Measurements from ENCODE around the gene CLEC16A.

CLEC16A gene

GRCh38 chr16:11179574-11179973 lies 235.2 kb downstream of the CLEC16A start:
- DNase-seq (no peak), ATAC-seq (no peak)
- Mint-ChIP-seq H3K27ac (peak overlapping the region; percentile 22), H3K4me3 (no peak overlapping the region), H3K9me3 (peaks cover 2% of the 10 kb centered on the region), H3K36me3 (ENCODE audit: low read depth) (peaks cover 25% of the 10 kb centered on the region), H3K27me3 (no peaks in the 10 kb centered on the region), H3K4me1 (peaks cover 82% of the 10 kb centered on the region)

DNA sequence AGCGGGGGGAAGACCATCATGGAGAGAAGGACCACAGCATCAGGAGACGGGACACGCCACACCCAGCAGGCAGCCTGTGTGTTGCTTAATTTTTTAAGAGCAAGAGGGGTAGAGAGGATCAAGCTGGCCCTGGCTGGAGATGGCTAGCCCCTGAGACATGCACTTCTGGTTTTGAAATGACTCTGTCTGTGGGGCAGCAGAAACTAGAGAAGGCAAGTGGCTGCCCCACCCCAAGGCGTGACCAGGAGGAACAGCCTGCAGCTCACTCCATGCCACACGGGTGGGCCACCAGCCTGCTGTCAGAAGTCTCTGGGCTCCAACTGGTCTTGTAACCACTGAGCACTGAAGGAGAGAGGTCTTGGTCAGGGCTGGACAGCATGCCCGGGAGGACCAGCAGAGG lies 236.1 kb downstream of the CLEC16A start:
- no peaks in the 10 kb centered on the region for H3K9me3 Mint-ChIP-seq
- ATAC-seq = no peak

DNA sequence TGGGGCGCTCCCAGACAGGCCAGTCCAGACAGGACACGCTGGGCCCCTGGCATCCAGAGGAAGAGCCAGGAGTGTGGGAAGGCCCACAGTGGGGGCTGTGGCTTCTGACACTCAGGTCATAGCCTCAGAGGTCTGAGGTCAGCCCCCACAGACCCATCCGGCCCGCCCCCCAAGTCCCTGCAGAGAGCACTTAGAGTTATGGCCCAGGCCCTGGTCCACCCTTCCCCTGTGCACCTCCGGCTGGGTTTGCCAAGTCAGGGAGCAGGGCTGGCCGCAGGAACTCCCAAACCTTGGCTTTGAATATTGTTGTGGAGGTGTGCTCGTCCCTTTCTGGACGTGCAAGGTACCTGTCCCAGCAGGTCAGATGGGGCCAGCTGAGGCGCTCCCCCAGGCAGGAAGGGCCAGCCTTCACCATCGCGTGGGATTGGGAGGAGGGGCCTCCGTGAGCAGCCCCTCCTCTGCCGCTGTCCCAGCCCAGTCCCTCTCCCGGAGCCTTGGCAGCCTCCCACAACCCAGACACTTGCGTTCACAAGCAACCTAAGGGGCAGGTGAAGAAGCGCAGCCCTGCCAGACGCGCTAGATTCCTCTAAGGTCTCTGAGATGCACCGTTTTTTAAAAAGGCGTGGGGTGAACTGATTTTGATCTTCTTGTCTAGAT lies 237.0 kb downstream of the CLEC16A start:
- DNase-seq (no peak), ATAC-seq (no peak)
- H3K4me1 Mint-ChIP-seq = peaks cover 75% of the 10 kb centered on the region
- no peaks in the 10 kb centered on the region for H3K9me3 Mint-ChIP-seq
- H3K4me3 Mint-ChIP-seq = no peak overlapping the region
- peaks cover 17% of the 10 kb centered on the region for H3K36me3 Mint-ChIP-seq (ENCODE audit: low read depth)
- peak overlapping the region; percentile 88 for H3K27ac Mint-ChIP-seq
- H3K27me3 Mint-ChIP-seq = no peaks in the 10 kb centered on the region

More for the DNA sequence above, 236.1 kb downstream of the CLEC16A start:
- H3K27ac Mint-ChIP-seq = peak overlapping the region; percentile 58
- no peak for DNase-seq
- peak overlapping the region; percentile 59 for H3K4me3 Mint-ChIP-seq
- H3K27me3 Mint-ChIP-seq = no peaks in the 10 kb centered on the region
- H3K4me1 Mint-ChIP-seq = peaks cover 80% of the 10 kb centered on the region
- H3K36me3 Mint-ChIP-seq (ENCODE audit: low read depth) = peaks cover 17% of the 10 kb centered on the region

- Mint-ChIP-seq H3K4me1 (peaks cover 70% of the 10 kb centered on the region), H3K27me3 (no peaks in the 10 kb centered on the region), H3K4me3 (no peak overlapping the region), H3K9me3 (no peaks in the 10 kb centered on the region), H3K27ac (peak overlapping the region; percentile 88), H3K36me3 (ENCODE audit: low read depth) (peaks cover 17% of the 10 kb centered on the region)
- peak; percentile 50 for DNase-seq
- peak; percentile 57 for ATAC-seq
Measured at GRCh38 chr16:11181899-11182279, 237.5 kb downstream of the CLEC16A start.

DNA sequence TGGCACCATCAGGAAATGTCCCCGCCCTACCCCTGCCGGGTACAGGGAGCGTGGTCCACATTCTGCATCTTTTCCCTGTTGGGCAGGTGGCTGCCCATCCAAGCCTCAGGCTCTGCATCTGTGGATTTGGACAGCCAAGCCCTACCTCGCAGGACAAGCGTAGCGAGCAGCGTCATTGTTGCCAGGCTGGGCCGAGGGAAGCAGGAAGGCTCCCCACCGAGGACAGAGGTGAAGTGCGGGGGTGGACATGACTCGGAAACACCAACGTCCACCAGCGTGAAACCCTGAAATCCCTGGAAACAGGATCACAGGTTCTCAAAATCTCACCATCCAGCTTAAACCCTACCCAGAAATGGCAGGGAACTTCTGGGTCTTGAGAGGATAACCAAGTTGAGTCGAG lies 238.0 kb downstream of the CLEC16A start:
- H3K9me3 Mint-ChIP-seq = no peaks in the 10 kb centered on the region
- peaks cover 68% of the 10 kb centered on the region for H3K4me1 Mint-ChIP-seq
- peaks cover 17% of the 10 kb centered on the region for H3K36me3 Mint-ChIP-seq (ENCODE audit: low read depth)
- H3K27me3 Mint-ChIP-seq = no peaks in the 10 kb centered on the region
- DNase-seq (no peak), ATAC-seq (no peak)
- peak overlapping the region; percentile 88 for H3K27ac Mint-ChIP-seq
- H3K4me3 Mint-ChIP-seq = no peak overlapping the region

GRCh38 chr16:11183035-11183812 lies 238.9 kb downstream of the CLEC16A start:
- H3K27ac Mint-ChIP-seq = peak overlapping the region; percentile 72
- peaks cover 17% of the 10 kb centered on the region for H3K36me3 Mint-ChIP-seq (ENCODE audit: low read depth)
- no peaks in the 10 kb centered on the region for H3K27me3 Mint-ChIP-seq
- peaks cover 65% of the 10 kb centered on the region for H3K4me1 Mint-ChIP-seq
- DNase-seq (peak; percentile 36), ATAC-seq (peak; percentile 25)
- H3K9me3 Mint-ChIP-seq = no peaks in the 10 kb centered on the region
- no peak overlapping the region for H3K4me3 Mint-ChIP-seq

- no peak overlapping the region for H3K4me3 Mint-ChIP-seq
- no peaks in the 10 kb centered on the region for H3K9me3 Mint-ChIP-seq
- ATAC-seq = no peak
- no peak for DNase-seq
- H3K27me3 Mint-ChIP-seq = no peaks in the 10 kb centered on the region
- peaks cover 17% of the 10 kb centered on the region for H3K36me3 Mint-ChIP-seq (ENCODE audit: low read depth)
- peak overlapping the region; percentile 72 for H3K27ac Mint-ChIP-seq
- H3K4me1 Mint-ChIP-seq = peaks cover 61% of the 10 kb centered on the region
Measured at GRCh38 chr16:11183951-11184350, 239.6 kb downstream of the CLEC16A start.

- peaks cover 4% of the 10 kb centered on the region for H3K36me3 Mint-ChIP-seq (ENCODE audit: low read depth)
- H3K4me3 Mint-ChIP-seq = no peak overlapping the region
- H3K27ac Mint-ChIP-seq = peak overlapping the region; percentile 5
- ATAC-seq = no peak
- peaks cover 48% of the 10 kb centered on the region for H3K4me1 Mint-ChIP-seq
- H3K27me3 Mint-ChIP-seq = no peaks in the 10 kb centered on the region
- DNase-seq = no peak
- H3K9me3 Mint-ChIP-seq = no peaks in the 10 kb centered on the region
Measured at GRCh38 chr16:11187522-11188023, 243.2 kb downstream of the CLEC16A start.

DNA sequence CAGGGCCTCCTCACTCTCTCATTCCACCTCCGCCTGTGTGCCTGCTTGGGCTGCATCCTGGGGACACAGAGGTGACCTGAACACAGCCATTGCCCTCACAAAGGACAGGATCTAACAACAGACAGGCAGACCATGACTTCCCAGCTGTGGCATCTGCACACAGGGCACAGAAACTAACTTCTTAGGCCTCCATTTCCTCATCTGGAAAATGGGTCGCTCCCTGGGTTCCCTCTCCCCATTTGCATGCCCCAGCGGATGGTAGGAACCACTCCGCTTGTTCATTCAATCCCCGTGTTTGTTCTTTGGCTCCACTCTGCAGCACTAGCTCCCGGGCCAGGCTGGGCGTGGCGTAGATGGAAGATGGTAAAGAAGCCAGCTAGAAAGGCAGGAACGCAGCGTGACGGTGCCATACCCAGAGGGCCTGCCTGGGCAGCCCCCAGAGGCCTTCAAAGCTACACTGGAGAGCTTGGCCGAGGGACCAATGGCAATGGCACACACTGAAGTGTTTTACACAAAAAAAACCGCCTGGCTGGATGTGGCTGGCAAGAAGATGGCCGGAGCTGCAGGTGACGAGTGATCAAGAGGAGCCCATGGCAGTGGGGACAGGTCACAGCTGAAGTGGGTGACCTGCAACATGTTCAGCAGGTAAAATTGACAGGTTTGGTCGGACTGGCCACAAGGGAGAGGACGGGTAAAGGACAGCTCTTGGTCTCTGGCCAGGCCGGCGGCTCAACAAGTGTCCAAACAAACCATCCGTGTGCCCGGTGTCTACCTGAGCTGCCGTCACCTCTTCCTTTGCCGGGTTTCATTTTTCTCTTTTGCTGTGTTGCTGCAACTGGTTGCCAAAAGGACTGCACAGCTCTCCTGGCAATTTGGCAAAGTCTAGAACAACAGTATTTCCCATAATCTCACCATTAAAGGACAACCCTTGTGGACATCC lies 244.7 kb downstream of the CLEC16A start:
- Mint-ChIP-seq H3K4me3 (no peak overlapping the region), H3K27me3 (no peaks in the 10 kb centered on the region), H3K9me3 (no peaks in the 10 kb centered on the region), H3K36me3 (ENCODE audit: low read depth) (peaks cover 3% of the 10 kb centered on the region), H3K4me1 (peaks cover 36% of the 10 kb centered on the region), H3K27ac (no peak overlapping the region)
- ATAC-seq (no peak), DNase-seq (no peak)

DNA sequence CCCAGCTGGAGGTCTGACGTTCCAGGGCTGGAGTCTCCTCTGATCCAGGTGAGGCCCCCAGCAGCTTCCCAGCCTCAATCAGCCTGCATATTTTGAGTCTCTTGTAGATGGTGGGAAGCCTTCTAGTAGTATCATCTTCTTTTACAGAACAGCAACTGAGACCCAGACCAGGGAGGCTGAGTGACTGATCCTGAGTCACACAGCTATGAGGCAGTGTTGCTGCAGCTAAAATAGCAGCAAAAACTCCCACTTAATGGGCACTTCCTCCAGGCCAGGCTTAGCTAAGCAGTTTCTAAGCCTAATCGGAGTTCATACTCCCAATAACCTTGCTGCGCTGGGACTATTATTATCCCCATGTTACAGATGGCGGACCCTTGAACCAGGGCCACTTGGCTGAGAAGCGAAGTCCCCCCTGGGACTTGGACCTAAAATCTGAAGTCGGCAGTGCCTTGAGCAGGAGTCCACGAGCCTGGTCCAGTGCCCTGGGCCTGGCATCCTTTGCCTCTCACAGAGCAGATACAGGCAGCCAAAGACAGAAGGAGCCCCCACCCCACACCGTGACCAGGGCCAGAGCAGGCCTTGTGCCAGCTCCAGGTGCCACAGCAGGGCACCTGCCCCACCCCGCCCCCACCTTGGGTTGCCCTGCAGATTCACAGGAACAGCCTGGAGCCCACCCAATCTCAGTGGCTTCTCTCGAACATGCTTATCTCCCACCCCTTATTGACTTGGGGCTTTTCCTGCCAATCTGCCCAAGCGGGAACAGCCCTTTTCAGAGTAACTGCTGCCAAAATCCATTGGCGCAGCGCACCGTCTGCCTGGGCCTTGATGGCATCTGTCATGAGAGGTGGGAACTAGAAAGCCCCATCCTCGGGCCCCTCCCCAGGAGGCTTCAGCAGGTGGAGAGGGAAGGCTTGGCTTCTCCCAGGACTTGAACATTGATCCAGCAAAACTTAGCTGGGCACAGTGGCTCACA lies 246.5 kb downstream of the CLEC16A start:
- Mint-ChIP-seq H3K9me3 (no peaks in the 10 kb centered on the region), H3K27ac (no peak overlapping the region), H3K36me3 (ENCODE audit: low read depth) (no peaks in the 10 kb centered on the region), H3K27me3 (no peaks in the 10 kb centered on the region), H3K4me3 (no peak overlapping the region), H3K4me1 (peaks cover 34% of the 10 kb centered on the region)
- DNase-seq (no peak), ATAC-seq (peak; percentile 82)

GRCh38 chr16:11191665-11192064 lies 247.3 kb downstream of the CLEC16A start:
- Mint-ChIP-seq H3K4me1 (peaks cover 30% of the 10 kb centered on the region), H3K9me3 (no peaks in the 10 kb centered on the region), H3K4me3 (no peak overlapping the region), H3K27me3 (no peaks in the 10 kb centered on the region), H3K36me3 (ENCODE audit: low read depth) (no peaks in the 10 kb centered on the region), H3K27ac (peak overlapping the region; percentile 9)
- no peak for ATAC-seq
- no peak for DNase-seq

DNA sequence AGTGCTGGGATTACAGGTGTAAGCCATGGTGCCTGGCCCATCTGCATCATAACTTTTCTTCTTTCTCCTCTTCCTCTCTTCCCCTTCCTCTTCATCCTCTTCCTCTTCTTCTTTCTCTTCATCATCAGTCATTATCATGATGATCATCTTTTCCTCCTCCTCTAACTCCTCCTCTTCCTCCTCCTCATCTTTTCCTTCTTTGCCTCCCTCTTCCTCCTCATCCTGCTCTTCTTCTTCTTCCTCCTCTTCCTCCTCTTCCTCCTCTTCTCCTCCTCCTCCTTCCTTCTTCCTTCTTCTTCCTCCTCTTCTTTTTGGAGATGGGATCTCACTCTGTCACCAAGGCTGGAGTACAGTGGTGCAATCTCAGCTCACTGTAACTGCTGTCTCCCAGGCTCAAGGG lies 249.1 kb downstream of the CLEC16A start:
- Mint-ChIP-seq H3K36me3 (ENCODE audit: low read depth) (no peaks in the 10 kb centered on the region), H3K4me3 (no peak overlapping the region), H3K27ac (no peak overlapping the region), H3K27me3 (no peaks in the 10 kb centered on the region), H3K4me1 (peaks cover 32% of the 10 kb centered on the region), H3K9me3 (no peaks in the 10 kb centered on the region)
- ATAC-seq (no peak), DNase-seq (no peak)

- H3K9me3 Mint-ChIP-seq = no peaks in the 10 kb centered on the region
- DNase-seq (no peak), ATAC-seq (no peak)
- peaks cover 31% of the 10 kb centered on the region for H3K4me1 Mint-ChIP-seq
- H3K36me3 Mint-ChIP-seq (ENCODE audit: low read depth) = no peaks in the 10 kb centered on the region
- no peak overlapping the region for H3K27ac Mint-ChIP-seq
- H3K4me3 Mint-ChIP-seq = no peak overlapping the region
- H3K27me3 Mint-ChIP-seq = no peaks in the 10 kb centered on the region
Measured at GRCh38 chr16:11194913-11195312, 250.5 kb downstream of the CLEC16A start.

Measured in activated naive CD8-positive, alpha-beta T cell treated with anti-CD3 and anti-CD28 coated beads, Interleukin-2, amount 50 U/mL, for 24 hours (primary cell).